Stimulated activated CD8-positive, alpha-beta memory T cell treated with anti-CD3 and anti-CD28 coated beads, Interleukin-7, amount 100 ng/mL, for 48 hours (primary cell): ENCODE data around the gene PRRC2B.

ENCODE experiments used
- DNase-seq, 2 donors: peaks; one replicate each; pipeline ENCODE4 v3.0.0-alpha.2; 2020; ENCODE audit warnings: low read depth in 1 of 2; ENCODE audit errors: extremely low read depth in 1 of 2

The PRRC2B gene

DNA sequence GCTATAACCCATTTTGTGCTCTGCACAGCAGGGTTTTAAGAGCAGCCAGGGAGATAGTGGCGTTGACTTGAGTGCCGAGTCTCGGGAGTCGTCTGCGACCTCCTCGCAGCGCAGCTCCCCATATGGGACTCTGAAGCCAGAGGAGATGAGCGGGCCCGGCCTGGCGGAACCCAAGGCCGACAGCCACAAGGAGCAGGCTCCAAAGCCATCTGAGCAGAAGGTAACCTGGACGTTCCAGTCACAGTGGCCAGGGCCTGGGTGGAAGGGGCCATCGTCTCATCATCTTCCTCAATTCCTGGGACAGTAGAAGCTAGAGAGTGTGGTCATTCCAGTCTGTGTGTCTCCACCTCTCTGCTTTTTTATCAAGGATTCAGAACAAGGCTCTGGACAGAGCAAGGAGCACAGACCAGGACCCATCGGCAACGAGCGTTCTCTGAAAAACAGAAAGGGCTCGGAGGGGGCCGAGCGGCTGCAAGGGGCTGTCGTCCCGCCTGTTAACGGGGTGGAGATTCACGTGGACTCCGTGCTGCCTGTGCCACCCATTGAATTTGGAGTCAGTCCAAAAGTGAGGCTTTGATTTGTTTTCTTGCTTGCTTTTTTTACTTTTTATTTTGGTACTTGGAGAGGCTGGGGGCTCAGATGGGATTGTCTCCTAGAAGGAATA lies 88.6 kb downstream of the PRRC2B start:
- no peak for DNase-seq

DNA sequence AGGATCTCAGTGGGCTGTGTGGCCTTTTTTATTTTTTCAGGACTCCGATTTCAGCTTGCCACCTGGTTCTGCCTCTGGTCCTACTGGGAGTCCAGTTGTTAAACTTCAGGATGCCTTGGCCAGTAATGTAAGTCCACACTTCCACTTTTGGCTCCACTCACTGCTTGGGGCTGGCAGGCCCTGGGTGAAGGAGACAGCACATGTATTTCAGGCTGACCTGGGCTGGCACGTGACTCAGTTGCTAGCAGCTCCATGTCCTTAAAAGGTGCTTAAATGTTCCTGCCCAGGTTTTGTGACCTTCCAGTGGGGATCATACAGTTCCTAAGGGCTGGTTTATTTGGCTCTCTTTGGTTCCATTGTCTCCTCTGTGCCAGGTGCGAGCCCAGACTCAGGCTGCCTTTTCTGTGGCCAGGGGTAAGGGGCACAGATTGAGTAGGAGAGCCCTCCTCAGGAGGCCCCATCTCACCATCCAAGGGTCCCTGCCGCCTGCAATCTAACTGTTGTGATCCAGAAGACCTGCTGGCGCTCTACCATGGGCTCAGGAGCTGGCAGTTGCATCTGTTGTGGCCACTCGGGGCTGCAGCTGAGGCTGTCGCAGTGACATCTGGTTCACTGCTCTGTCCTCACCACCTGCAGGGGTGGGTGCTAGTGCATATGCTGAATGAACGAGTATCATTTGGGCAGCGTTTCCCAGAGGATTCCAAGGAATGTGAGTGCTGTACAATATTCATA lies 89.6 kb downstream of the PRRC2B start:
- DNase-seq = no peak

DNA sequence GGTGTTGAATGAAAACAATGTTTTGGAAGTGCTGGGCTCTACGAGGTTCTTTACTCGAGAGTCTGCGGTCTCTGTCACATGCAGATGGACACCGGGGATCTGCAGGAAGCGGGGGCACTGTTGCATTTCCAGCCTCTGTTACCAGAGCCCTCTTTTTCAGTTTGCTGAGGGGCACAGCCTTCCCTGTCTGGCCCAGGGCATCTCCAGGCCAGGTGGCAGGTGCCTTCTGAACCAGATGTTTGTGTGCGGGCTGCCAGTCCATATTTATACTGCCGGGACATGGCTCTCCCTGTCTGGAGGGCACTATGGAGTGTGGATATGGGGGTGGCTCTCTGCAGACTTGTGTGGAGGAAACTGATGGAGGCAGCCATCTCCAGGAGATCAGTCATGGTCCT lies 90.2 kb downstream of the PRRC2B start:
- no peak for DNase-seq

DNA sequence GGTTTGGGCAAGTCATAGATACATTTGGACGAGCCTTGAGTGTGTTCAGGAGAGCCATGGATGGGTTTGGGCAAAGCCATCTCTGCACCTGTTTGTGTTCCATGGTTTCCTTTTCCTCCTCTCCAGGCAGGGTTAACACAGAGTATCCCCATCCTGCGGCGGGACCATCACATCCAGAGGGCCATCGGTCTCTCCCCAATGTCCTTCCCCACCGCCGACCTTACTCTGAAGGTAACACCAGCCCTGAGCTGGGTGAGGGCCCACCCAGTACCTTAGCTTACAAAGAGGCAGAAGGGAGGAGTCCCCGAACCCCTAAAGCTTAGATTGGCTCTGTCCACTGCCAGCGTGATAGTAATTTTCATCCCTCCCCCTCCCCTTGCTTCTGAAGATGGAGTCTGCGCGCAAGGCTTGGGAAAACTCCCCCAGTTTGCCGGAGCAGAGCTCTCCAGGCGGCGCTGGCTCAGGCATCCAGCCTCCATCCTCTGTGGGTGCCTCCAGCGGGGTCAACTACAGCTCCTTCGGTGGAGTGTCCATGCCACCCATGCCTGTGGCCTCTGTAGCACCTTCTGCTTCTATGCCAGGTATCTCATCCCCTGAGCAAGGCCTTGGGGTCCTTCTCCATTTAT lies 90.8 kb downstream of the PRRC2B start:
- DNase-seq = no peak

DNA sequence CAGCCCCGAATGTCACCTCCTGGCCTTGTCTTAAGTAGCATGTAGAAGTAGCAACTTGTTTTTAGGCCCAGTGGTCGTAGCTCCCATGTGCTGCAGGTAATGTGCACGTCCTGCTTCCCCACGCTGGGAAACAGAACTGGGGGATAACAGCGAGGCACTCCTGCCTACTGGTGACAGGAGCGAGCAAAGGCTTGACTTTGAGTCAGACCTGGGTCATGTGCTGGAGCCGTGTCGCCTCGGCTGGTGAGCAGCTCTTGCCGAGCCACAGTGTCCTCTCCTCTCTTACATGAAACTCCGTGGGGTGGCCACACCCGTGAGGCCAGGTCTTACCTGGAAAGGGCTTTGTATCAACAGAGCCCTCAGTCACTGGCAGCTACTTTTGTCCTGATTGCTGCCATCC lies 91.3 kb downstream of the PRRC2B start:
- DNase-seq = no peak

DNA sequence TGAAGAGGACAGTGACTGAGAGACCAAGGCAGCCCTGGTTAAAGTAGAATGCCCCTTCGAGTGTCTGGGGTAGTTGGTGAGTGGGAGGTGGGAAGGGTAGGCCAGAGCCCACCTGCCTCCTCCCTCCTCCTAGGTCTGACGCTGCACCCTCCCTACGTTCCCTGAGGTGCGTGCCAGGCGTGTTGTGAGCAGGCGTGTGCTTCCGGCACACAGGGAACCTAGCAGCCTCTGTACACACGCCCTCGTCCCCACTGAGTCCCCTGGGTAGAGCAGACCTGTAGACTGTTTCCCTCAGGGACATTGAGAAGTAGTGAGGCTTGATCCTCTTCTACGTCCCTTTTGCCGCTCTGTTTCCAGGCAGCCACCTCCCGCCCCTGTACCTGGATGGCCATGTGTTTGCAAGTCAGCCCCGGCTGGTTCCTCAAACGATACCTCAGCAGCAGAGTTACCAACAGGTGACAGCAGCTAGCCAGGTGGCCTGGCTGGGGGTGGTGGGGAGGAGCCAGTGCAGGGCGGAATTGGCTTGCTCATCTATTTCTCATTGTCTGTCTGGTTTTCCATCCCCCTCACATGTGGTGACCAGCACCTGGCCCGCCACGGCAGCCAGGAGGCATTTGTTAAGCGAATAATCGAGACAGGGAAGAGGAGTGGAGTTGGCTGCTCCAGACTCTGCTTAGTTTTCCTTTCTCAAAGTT lies 92.0 kb downstream of the PRRC2B start:
- no peak for DNase-seq

DNA sequence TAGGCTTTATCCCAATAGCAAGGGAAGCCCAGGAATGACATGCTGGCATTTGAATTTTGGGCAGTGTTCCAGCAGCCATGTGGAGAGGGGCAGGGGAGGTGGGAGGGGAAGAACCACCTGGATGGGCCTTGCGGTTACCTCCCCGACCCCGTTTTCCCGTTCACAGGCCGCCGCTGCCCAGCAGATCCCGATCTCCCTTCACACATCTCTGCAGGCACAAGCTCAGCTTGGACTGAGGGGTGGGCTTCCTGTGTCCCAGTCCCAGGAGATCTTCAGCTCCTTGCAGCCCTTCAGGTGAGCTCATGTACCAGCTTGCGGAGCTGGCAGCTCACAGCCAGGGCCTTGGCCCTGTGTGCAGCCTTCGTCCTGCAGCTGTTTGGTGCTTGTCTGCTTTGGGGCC lies 93.1 kb downstream of the PRRC2B start:
- DNase-seq = no peak

DNA sequence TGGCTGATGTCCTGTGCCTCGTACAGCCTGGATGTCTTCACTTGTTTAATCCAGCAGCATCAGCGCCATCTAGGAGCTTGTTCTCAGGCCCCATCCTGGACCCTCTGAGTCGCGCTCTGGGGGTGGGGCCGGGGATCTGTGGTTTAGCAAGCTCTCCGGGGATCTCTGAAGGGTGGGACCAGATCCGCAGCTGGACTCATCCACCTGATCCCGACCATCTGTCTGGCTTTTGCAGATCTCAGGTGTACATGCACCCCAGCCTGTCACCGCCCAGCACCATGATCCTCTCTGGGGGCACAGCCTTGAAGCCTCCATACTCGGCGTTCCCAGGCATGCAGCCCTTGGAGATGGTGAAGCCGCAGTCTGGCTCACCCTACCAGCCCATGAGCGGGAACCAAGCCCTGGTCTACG lies 93.7 kb downstream of the PRRC2B start:
- no peak for DNase-seq

DNA sequence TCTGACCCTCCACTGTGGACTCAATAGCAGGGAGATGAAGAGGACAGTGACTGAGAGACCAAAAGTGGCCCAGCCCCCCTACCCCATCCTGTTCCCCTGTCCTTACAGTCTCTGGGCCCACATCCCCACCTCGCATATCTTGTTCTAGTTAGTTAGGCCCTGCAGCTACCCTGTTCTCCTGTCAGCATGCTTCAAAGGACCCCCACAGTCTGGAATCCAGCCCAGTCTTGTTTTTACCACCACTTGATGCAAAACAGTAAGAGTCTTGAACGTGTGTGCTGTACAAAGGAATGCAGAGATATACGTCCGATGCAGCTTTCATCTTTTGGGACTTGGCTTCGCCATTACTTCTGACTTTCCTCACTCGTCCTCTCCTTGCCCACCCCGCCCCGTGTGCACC lies 96.6 kb downstream of the PRRC2B start:
- no peak for DNase-seq

DNA sequence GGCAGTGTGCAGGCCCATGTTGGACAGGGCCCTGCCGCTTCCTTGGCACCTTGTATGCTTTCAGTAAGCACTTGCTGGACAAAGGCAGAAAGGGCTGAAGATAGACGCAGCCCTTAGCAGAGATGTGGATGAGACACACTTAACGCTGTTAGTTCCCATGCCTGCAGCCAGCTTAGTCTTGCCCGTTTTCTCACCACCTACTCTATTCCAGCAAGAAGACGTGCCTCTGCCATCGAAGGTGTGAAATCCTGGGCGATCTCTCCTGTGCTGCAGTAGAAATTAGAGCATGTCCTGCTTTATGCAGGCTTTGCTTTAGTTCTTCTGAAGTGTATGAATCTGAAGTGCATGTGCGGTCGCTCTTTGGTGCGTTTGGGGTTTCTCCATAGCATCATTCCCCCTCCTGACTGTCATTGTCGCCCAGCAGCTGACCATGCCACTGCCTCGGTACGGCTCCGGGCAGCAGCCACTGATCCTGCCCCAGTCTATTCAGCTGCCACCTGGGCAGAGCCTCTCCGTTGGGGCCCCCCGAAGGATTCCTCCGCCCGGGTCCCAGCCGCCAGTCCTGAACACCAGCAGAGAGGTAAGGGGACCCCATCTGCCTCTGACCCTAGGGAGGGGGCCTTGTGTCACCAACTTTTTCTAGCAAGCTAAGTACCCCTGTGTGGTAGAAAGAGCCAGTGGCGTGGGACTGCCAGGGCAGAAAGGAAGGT lies 97.3 kb downstream of the PRRC2B start:
- no peak for DNase-seq

DNA sequence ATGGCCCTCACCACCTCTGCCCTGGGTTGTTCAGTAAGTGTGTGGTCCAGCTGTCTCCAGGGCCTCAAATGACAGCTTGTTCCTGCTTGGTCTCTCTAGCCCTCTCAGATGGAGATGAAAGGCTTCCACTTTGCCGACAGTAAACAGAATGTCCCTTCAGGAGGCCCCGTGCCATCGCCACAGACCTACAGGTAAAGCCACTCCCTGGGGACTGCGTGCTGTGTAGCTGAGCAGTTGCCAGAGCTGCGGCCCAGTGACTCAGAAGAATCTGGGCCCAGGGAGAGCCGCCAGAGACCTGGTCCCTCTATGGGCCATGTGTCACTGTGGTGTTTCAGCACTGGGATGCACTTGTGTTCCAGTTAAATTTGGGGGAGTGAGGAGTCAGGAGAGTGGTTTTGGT lies 98.2 kb downstream of the PRRC2B start:
- no peak for DNase-seq

DNA sequence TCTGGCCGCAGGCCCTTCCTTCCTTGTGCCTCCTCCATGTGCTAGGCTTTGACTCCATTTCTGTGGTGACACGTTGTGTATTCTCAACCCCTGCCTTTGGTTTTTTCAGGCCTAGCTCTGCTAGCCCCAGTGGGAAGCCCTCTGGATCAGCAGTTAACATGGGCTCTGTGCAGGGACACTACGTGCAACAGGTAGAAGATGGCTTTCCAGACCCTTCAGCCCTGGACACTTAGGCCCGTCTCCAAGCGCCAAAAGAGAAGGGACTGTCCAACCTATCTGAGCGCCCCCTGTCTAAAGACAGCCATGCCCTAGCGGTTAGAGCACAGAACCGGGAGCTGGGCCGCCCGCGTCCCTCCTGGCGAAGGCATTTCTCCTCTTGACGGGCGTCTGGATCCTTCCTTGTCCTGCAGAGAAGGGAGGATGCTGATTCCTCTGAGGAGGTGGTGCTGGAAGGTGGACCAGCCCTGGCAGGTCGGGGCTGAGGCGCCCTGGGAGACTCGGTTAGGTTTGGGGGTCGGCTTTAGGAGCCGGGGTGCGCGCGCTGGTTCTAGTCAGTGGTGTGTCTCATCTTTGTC lies 100.5 kb downstream of the PRRC2B start:
- DNase-seq = no peak

DNA sequence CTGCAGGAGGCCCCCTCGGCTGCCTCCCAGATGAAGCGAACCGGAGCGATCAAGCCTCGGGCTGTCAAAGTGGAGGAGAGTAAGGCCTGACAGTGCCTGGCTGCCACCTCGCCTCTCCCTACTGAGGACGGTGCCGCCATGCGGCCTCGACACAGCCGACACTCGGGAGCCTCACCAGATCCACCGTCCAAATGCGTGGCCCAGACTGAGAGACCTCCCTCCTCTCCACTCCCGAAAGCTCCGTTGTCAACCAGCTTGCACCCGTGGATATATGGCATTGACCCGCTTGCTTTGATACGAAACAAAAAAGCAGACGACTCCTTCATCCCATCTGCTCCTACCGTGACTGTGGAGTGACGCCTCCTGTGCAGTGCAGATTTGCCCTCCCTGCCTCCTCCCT lies 101.9 kb downstream of the PRRC2B start:
- no peak for DNase-seq

DNA sequence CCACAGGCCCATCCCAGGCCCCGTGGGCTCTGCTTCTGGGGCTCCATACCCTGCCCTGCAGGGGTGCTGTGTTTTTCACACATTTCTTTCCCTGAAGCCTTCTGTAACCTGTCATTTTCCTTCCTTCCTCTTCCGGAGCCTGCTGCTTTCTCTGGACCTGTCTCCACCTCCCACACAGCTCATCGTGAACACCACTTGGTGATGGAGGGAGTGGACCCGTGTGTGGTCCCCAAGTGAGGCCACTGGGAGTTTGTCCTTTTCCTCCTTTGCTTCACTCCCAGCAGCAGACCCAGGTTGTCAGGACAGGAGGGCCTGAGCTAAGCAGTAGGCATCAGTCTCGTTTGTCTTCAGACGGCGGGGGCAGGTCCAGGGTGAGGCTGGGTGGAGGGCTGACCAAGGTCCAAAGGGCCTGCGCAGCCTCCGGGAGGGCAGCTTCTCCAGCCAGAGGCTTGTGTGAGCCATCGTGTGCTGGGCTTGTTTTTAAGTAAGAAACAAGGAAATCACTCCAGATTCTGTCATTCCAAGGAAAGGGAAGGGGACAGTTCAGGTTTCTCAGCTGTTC lies 103.0 kb downstream of the PRRC2B start:
- no peak for DNase-seq

DNA sequence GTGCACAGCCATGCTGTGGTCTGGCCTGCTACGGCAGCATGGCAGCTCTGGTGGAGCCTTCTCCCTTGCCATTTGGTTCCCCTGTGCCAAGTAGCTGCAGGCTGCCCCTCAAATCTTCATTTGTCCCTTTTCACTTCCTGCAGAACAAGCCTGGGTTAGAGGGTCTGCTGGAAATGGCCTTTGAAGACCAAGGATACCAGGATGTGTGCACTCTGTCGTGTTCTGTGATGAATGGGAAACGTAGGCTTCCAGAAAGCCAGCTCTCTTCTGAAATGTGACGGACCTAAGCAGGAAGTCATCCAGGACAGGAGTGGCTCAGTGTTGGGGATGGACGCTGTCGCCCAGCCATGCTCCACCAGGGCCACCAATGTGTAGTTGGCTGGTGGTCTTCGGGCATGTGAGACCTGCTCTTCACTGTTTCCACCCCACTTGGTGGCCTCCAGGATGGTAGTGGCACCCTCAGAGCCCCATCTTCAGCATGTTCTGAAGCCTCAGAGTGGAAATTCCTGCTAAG lies 105.4 kb downstream of the PRRC2B start:
- no peak for DNase-seq

DNA sequence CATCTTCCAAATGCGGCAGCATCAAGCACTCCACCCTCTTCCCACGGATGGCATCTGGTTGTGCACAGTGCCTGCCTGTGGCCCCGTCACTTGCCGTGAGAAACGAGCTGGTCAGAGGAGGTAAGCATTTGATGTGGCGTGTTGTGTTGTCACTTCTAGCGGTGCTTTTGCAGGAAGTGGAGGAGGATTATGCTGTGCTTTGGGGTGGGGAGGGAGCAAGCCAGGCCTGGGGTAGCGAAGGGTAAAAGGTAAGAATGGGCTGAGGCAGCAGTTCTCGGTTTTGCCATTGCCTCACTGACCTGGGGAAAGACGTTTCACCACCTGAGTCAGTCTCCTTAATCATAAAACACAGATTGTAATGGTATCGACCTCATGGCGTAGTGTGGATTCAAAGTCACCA lies 106.5 kb downstream of the PRRC2B start:
- DNase-seq = peak; percentile 43 to 88

DNA sequence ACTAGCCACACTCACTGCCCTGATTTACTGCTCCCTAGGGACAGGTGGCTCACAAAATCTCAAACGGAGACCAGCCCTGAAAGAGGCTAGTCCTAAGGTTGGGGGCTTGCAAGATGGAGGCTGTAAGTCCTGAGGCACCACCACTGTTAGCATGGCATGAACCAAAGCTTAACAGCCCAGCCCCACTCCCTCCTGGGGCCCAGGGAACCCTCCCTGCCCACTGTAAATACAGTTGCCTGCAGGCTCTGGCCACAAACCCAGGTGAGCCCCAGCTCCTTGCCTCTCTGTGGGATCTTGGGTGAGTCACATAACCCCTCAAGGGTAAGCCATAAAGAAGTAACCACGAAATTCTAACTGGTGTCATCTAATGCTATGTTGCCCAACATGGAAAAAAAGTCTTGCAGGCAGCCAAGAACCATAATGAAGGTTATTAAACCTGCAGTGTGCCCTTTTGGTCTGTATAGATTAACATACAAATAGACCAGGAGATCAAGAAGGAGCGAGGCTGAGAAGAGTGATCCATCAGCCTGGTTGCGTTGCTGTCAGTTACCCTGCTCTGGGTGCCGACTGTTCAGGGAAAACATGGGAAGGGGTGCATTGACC lies 107.2 kb downstream of the PRRC2B start:
- peak; percentile 42 to 76 for DNase-seq

DNA sequence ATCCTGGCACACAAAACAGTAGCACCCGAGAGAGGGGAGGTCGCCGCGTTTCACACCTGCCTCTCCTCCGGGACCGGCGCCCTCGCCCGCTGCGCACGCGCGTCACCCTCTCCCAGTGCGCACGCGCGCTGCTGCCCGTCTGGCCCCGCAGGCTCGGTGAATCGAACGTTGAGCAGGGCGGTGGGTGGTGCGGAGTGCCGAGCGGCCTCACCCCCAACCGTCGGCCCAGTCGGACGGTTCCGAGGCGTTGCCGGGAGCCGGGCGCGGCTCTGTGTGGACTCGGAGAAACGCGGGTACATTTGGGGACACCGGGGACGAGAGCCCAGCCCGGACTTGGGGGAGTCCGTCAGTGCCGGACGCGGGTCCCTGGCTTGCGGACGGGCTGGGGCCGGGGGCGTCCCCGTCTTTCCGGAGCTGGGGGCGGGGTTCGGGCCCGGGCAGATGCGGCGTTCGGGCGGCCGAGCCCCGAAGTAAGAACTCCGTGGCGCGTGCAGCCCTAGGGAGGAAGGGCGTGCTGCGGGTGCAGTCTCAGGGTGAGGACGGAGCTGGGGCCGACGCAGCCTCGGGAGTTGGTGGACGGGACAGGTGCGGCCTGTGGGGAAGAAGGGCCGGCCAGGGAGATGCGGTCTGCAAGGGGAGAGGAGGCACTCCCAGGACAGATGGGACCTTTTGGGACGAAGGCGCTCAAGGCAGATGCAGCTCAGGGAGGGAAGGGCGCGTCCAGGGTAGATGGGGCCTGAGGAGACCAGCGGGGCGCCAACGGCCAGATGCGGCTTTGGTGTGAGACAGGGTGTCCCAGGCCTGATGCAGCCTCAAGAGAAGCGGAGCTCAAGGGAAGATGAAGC lies 109.1 kb downstream of the PRRC2B start, which contains the start of gene POMT1:
Gene POMT1 (plus strand): TSS at position 138 of the 845 bp plus-strand sequence. CDS start 1,301 bp downstream, outside the sequence.
- DNase-seq = peak; percentile 78
